Testis (tissue), 3 donors: ENCODE measurements around the gene TMEM223. TPM values are rescaled to one million over a fixed set of nuclear protein-coding genes. Genes with fewer than 3 reads are reported as not detected.

Experiments used
- DNase-seq: peaks from one replicate; pipeline ENCODE4 v3.0.0-alpha.2; 2019
- H3K27ac ChIP-seq, 2 donors: fragments of 200-600 bp; sonication (generic); one replicate each; pipeline ENCODE4 v1.5.1; 2019
- H3K27me3 ChIP-seq: fragments of 200-600 bp; sonication (generic); one replicate; pipeline ENCODE4 v1.5.1; 2019
- H3K36me3 ChIP-seq: fragments of 200-600 bp; sonication (generic); one replicate; pipeline ENCODE4 v1.5.1; 2017; ENCODE audit warnings: low read depth; ENCODE audit errors: missing control alignments
- H3K4me1 ChIP-seq: fragments of 200-600 bp; sonication (generic); one replicate; pipeline ENCODE4 v1.5.1; 2019
- H3K4me3 ChIP-seq, 2 donors: fragments of 200-600 bp; sonication (generic); one replicate each; pipeline ENCODE4 v1.5.1; 2017 to 2019
- H3K9me3 ChIP-seq: fragments of 200-600 bp; sonication (generic); one replicate; pipeline ENCODE4 v1.5.1; 2017
- POLR2A ChIP-seq: fragments of 450-650 bp; IDR thresholded peaks from one replicate; pipeline ENCODE4 v1.6.1; 2017; ENCODE audit warnings: antibody characterized with exemption, mild to moderate bottlenecking, moderate library complexity
- WGBS, 2 donors: methylation state at CpG; one replicate each; pipeline ENCODE4 v1.1.5; 2018; 5-methylcytosine and 5-hydroxymethylcytosine counted together
- intact Hi-C: fragments of 100-400 bp; cut with DNase I; formaldehyde crosslinking; loops from one replicate; pipeline ENCODE4 v1.15.1; 2023; ENCODE audit warnings: low total_unique reads
- polyA plus RNA-seq: library from polyadenylated mRNA; stranded (reverse); fragments of 350-450 nt; fragmentation: Illumina TruSeq; extraction: RNeasy Lipid Tissue Mini Kit (QIAGEN cat#74804); gene quantifications from one replicate; pipeline ENCODE4 v1.2.3, GENCODE V29; 2014; ENCODE audit warnings: low read depth, low replicate concordance; ENCODE audit not compliant: insufficient read depth
- total RNA-seq, 2 donors: library from RNA; depleted of rRNA; stranded (reverse); fragments of >200 nt; gene quantifications; one replicate each; pipeline ENCODE4 v1.2.3, GENCODE V29; 2016
- TF ChIP-seq, protein P1 (sequence below), 3 experiments: fragments of 450-650 bp in 2 of 3; fragments of 200-600 bp in 1 of 3; sonication (generic) in 1 of 3; IDR thresholded peaks; one replicate each; pipeline ENCODE4 v1.5.1; 2016 to 2019; ENCODE audit warnings: antibody characterized with exemption in 3 of 3, mild to moderate bottlenecking in 2 of 3, moderate library complexity in 1 of 3

The TMEM223 gene
- total and polyA plus RNA-seq, 3 donors from 2014 or later: 11.5 to 25.5 (median 24.1) TPM

- Histone ChIP-seq H3K36me3 (no peaks in the 10 kb centered on the region), H3K4me1 (peaks cover 35% of the 10 kb centered on the region), H3K9me3 (no peaks in the 10 kb centered on the region), H3K27me3 (no peaks in the 10 kb centered on the region), H3K4me3 (no peak overlapping the region), H3K27ac (no peak overlapping the region)
- intact Hi-C loops: loop anchor here (10.0 kb wide), 1 partner anchor 65 kb away; no protein-coding TSS in a partner anchor
- no peak for DNase-seq
- no peak for TF ChIP-seq POLR2A
- TF ChIP-seq, protein P1, sequence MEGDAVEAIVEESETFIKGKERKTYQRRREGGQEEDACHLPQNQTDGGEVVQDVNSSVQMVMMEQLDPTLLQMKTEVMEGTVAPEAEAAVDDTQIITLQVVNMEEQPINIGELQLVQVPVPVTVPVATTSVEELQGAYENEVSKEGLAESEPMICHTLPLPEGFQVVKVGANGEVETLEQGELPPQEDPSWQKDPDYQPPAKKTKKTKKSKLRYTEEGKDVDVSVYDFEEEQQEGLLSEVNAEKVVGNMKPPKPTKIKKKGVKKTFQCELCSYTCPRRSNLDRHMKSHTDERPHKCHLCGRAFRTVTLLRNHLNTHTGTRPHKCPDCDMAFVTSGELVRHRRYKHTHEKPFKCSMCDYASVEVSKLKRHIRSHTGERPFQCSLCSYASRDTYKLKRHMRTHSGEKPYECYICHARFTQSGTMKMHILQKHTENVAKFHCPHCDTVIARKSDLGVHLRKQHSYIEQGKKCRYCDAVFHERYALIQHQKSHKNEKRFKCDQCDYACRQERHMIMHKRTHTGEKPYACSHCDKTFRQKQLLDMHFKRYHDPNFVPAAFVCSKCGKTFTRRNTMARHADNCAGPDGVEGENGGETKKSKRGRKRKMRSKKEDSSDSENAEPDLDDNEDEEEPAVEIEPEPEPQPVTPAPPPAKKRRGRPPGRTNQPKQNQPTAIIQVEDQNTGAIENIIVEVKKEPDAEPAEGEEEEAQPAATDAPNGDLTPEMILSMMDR (IDR thresholded peaks at IDR 0.05): no peak
- 49 to 50% methylated on average over 1 to 3 of the region's 3 CpGs for WGBS, 2 donors
These were observed 2.2 kb downstream of the TMEM223 start for GRCh38 chr11:62789576-62789975.

GRCh38 chr11:62788991-62789390 lies 2.8 kb downstream of the TMEM223 start:
- no peak for DNase-seq
- TF ChIP-seq, protein P1 (IDR thresholded peaks at IDR 0.05): no peak
- TF ChIP-seq POLR2A: no peak
- 65% methylated on average over 5 of the region's 5 CpGs for WGBS, 2 donors
- Histone ChIP-seq H3K4me1 (peaks cover 29% of the 10 kb centered on the region), H3K36me3 (no peaks in the 10 kb centered on the region), H3K27me3 (no peaks in the 10 kb centered on the region), H3K9me3 (no peaks in the 10 kb centered on the region), H3K27ac (no peak overlapping the region), H3K4me3 (no peak overlapping the region)
- intact Hi-C loops: loop anchor here (10.0 kb wide), 1 partner anchor 66 kb away; no protein-coding TSS in a partner anchor

- H3K9me3 ChIP-seq: no peaks in the 10 kb centered on the region
- peak within 1 kb of the TSS; percentile 80 to 98 for H3K4me3 ChIP-seq
- peak; percentile 100 for DNase-seq
- H3K27me3 ChIP-seq: no peaks in the 10 kb centered on the region
- peaks cover 22% of the 10 kb centered on the region for H3K4me1 ChIP-seq
- peak; percentile 94 for TF ChIP-seq POLR2A
- TF ChIP-seq, protein P1 (IDR thresholded peaks at IDR 0.05): peak in 2 of 3 experiments; percentile 52 to 62
- WGBS, 2 donors: 0 to 1% methylated on average over 2 to 56 of the region's 88 CpGs
- intact Hi-C loops: loop anchor here (10.0 kb wide), 1 partner anchor 68 kb away; no protein-coding TSS in a partner anchor
- no peaks in the 10 kb centered on the region for H3K36me3 ChIP-seq
- H3K27ac ChIP-seq: peak within 1 kb of the TSS; percentile 77 to 97
These were observed 4.6 kb downstream of the TMEM223 start, which contains the start of gene TMEM179B for GRCh38 chr11:62787005-62787759. TSS of gene TMEM179B (plus strand) at chr11:62787402. CDS start at chr11:62787432, 30 bp downstream.

- Histone ChIP-seq H3K4me1 (peaks cover 19% of the 10 kb centered on the region), H3K9me3 (no peaks in the 10 kb centered on the region), H3K4me3 (peak overlapping the region; percentile 80 to 98), H3K27ac (peak overlapping the region; percentile 77 to 97), H3K36me3 (no peaks in the 10 kb centered on the region), H3K27me3 (no peaks in the 10 kb centered on the region)
- no peak for TF ChIP-seq POLR2A
- TF ChIP-seq, protein P1 (IDR thresholded peaks at IDR 0.05): peak; percentile 91 to 99 (median 98)
- 1 to 13% methylated on average over 2 to 29 of the region's 51 CpGs for WGBS, 2 donors
- intact Hi-C loops: loop anchor here (10.0 kb wide), 1 partner anchor 68 kb away; no protein-coding TSS in a partner anchor
- peak; percentile 93 for DNase-seq
These were observed 5.3 kb downstream of the TMEM223 start for GRCh38 chr11:62786318-62787004.
